Right ventricle myocardium superior (tissue), 1 donor: ENCODE measurements around the gene STMP1. TPM values are rescaled to one million over a fixed set of nuclear protein-coding genes. Genes with fewer than 3 reads are reported as not detected.

ENCODE experiments used
- ATAC-seq: fragments of 200-7000 bp; cut with Tn5 transposase; one replicate; pipeline ENCODE4 v1.9.1; 2020; ENCODE audit warnings: mild to moderate bottlenecking; ENCODE audit not compliant: poor library complexity
- DNase-seq: peaks from one replicate; pipeline ENCODE4 v3.0.0-alpha.2; 2020
- intact Hi-C: fragments of 100-400 bp; cut with DNase I; formaldehyde crosslinking; loops from one replicate; pipeline ENCODE4 v1.11.2; 2022
- total RNA-seq: library from RNA; stranded (reverse); fragmentation: NEBNext Ultra II Directional; extraction: Animal tissue kit (Norgen Biotek cat#: 25700); gene quantifications from one replicate; pipeline ENCODE4 v1.2.1, GENCODE V29; 2021
- donor health status: DM: no; HTN: yes; CAD: no; lungs with severe emphysema.

The STMP1 gene
- total RNA-seq, 1 donor from 2014 or later: 25.6 TPM

DNA sequence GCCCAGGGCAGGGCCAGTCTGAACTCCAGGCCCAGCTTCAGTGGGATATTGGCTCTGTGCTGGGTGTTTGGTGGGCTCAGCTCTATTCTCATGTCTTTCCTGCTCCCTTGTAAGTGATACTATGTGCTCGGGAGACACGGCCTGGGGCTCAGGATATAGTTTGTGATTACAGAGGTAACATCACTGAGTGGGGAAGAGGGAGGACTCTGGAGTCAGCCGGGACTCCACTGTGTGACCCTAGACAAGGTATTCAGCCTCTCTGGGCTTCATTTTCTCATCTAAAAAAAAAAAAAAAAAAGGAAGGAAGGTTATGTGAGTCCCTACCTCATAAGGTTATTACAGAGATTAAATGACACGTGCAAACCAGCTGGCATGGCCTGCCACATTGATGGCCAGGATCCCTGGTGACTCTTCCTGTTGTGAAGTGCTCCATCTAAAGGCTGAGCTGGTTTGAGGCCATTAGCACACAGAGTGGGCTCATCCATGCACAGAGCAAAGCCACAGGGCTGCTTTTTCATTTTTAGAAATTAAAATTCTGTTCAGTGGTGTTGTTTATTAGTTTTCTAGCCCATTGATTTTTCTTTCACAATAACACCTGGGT lies 50.0 kb downstream of the STMP1 start:
- intact Hi-C loops: no loop called here
- ATAC-seq (peak; percentile 36), DNase-seq (no peak)

DNA sequence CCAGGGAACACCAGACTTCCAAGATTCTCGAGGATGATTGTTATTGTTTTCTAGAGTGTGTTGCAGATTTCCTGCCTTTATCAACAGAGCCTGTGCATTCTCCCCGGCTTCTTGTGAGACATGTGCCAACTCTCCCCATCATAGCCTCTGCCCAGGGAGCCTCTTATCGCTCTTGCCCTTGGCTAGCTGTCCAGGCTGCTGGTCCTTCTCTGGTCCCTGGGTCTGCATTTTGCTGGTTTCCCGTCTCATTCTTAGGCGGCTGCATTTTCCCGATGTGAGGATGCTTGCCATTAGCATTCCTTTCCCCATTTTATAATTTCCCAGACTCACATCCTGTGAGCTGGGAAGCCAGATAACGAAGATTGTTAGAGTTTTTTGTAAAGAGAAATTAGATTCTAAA lies 50.5 kb downstream of the STMP1 start:
- no peak for ATAC-seq
- intact Hi-C loops: no loop called here
- DNase-seq: no peak

DNA sequence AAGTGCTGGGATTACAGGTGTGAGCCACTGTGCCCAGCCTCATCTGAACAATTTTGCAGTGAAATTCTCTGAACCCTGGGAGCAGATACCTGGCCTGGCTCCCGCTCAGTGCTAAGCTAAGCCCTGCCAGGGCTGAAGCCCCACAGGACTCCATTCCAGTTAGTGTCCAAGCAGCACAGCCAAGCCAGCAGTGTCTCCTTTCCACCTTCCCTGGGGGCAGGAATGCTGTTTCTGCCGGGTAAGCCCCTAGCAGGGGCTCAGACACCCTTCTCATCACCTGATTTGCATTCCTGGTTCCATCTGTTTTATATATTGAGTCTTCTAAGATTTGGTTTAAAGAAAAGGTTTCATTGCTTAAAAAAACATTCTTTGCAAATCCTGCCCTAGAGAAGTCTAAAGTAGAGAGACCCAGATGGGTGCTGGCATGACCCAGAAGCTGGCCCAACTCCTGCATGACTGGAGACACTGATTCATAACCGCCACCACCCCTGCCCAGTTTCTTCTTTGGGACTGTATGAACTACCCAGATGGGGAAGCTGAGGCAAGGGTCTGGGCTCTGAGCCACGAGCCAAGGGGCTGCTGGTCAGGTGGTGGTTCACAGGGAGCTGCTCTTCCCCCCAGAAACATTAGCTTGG lies 51.6 kb downstream of the STMP1 start:
- intact Hi-C loops: no loop called here
- DNase-seq (no peak), ATAC-seq (no peak)

DNA sequence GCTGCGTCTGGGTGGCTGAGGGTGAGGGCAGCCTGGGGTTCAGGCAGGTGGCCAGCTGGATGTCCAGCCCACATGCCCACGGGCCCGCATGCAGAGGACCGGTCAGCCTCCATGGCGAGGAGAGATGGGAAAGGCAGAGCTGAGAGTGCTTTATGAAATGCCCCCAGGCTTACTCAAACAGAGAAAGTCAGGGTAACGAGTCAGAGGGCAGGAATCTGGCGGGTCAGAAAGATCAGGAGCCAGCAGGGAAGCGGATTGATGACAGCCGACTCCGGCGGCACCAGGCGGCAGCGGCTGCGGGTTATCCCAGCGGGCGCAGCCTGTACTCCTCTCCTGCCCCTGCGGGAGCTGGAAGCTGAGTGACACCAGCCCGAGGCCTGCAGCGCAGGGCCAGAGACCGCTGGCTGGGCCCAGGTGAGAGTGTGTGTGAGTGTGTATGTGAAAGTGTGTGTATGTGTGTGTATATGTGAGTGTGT lies 52.3 kb downstream of the STMP1 start:
- ATAC-seq: peak; percentile 38
- intact Hi-C loops: no loop called here
- DNase-seq: no peak

DNA sequence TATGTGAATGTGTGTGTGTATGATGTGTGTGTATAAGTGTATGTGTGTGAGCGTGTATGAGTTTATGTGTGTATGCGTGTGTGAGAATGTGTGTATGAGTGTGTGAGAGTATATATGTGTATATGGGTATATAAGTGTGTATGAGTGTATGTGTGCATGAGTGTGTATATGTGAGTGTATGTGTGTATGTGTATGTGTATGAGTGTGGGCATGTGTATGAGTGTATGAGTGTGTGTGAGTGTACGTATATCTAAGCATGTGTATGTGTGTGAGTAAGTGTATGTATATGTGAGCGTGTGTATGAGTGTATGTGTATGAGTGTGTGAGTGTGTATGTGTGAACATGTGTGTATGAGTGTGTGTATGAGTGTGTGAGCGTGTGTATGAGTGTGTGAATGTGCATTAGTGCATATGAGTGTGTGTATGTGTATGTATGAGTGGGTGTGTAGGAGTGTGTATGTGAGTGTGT lies 52.8 kb downstream of the STMP1 start:
- DNase-seq (no peak), ATAC-seq (no peak)
- intact Hi-C loops: no loop called here

DNA sequence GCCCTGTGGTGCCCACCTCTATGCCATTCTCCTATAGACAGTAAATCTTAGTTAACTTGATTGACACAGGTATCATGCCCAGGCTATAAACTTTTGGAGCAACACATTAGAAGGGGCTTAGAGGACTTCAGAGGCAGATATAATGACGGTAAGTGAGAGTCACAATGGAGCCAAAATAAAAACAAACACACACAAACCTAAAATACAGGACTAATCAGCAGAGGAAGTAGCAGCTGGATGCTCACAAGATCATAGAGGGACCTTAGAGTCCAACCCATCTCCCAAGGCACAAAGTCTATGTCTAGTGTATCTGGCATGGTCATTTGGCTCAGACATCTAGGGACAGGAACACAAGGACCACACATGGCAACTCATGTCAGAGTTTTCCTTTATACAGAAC lies 53.4 kb downstream of the STMP1 start:
- no peak for DNase-seq
- intact Hi-C loops: no loop called here
- ATAC-seq: no peak

DNA sequence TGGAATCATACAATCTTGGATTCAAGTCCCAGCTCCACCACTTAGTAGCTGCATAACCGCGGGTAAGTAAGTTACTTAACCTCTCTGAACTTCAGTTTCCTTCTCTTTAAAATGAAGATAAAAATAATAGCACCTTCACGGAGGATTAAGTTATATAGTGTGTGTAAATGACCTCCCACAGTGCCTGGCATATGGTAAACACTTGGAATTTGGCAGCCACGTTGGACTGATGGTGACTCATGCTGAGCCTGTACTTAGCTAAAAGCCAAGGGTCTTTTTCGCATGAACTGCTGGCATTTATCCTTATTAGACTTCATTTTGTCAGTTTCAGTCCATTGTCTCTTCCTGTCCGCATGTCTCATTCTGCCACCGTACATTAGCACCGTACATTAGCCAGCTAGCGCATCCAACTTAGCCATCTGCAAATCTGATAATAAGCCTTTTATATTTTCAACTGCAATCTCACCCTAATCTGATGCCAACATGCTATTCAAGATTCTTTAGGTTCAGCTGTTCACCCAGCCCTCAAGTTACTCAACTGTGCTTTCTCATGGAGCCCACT lies 54.4 kb downstream of the STMP1 start:
- ATAC-seq: no peak
- DNase-seq: no peak
- intact Hi-C loops: no loop called here

DNA sequence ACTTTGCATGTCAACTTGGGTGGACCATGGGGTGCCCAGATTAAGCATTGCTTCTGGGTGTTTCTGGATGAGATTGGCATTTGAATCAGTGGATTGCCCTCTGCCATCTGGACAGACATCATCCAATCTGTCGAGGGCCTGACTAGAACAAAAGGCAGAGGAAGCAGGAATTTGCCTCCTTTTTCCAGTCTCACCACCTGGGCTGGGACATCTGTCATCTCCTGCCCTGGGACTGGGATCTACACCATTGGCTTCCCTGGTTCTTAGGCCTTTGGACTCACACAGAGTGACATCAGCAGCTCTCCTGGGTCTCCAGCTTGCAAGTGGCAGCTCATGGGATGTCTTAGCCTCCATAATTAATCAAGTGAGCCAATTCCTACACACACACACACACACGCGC lies 55.4 kb downstream of the STMP1 start:
- DNase-seq: no peak
- ATAC-seq: no peak
- intact Hi-C loops: no loop called here

DNA sequence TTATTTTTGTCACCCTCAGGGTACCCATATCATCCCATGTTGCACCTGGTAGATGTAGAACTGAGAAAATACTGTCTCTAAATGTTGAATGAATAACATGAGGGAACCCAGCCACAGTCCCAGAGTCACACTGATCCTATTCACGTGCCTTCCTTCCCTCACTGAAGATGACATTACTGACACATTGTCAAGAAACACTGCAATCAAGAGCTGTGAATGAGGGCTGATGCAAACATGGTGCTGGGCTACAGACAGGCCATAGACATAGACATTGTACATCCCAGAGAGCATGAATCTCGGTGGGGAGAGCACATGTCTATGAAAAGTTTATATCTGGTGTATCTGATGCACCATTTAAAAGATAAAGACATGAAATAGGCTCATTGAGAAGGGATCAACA lies 55.9 kb downstream of the STMP1 start:
- ATAC-seq (no peak), DNase-seq (no peak)
- intact Hi-C loops: no loop called here

DNA sequence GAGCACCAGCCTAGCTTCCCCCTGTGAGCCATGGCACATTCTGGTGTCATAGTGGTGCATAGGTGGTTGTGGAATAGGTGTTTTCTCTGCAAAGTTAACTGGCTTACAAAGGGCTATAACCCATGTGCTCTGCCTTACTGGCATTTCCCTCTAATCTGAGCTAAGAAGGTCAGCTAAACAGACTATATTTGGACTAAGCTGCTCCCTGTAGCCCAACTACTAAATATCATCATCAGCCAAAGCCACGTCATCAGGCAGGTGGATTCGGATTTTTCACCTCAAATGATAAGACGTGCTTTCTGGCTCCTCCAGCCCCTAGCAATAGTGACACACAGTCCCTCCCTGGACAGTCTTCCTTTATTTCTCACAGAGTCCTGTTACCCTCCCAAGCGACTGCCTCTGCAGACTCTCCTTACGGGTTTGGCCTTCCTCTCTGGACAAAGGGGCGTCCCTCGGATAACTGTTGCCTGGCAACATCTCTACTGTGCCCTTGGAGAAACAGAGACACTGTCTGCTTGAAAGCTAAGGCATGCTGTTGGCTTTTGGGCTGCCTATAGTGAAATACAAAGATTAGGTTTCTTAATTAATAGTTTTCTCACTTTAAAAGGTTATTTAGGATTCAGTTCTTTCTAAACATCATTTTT lies 56.6 kb downstream of the STMP1 start:
- no peak for ATAC-seq
- DNase-seq: no peak
- intact Hi-C loops: no loop called here

DNA sequence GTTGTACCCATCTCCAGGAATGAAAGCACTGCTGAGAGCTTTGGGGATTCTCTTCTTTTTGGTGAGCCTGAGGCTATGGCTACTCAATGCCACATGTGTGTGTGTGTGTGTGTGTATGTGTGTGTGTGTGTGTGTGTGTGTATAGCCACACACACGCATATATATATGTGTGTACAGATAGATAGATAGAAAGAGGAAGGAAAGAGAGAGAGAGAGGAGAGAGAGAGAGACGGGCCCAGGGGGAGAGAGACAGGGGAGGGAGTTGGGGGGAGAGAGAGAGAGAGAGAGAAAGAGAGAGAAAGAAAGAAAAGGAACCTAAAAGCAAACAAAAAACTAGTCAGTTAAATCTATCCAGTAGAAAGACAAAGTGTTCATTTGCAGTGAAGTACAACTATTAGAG lies 57.4 kb downstream of the STMP1 start:
- ATAC-seq: no peak
- intact Hi-C loops: no loop called here
- no peak for DNase-seq

DNA sequence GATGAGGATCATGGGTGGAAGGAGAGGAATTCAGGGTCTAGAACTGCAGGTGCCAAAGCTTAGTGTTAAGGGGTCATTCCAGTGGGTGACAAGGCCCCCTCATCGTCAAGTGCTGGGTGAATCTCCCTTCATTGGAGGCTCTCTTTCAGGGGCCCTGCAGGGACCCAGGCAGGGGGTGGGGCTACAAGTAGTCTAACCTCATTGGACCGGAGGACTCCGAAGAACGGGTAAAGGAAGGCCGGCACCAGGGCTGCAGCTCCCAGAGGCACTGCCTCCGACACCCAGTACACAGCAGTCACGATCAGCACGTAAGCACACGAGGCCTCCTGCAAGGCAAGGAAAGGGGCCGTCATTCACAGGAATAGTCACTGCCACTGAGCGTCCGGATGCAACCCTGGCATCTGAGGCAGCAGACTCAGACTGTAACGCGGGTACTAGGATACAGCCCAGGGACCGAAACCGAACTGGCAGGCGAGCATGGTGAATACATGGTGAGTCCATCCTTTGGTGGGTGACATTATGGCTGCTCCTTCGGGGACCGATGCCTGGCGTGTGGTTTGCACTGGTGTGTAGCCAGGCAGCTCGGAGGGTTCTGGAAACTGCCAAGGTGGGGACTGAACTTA lies 59.0 kb downstream of the STMP1 start:
- intact Hi-C loops: no loop called here
- no peak for DNase-seq
- no peak for ATAC-seq

DNA sequence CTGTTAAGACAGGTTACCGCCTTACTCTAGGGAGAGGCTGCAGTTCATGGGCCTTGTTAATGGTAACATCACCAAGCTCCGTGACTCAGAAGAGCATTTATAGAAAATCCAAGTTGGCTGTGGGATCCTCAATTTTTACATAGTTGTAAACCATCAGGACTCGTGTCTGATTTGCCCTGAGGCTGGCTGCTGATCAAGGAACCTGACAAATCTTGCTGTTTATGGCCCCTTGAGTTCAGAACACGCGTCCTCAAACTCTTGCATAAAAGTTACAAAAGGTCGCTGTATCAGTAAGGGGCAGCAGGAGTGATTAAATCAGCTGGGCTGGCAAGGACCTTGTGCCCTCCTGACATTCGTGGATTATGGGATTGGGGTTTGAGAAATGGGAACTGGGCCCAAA lies 61.1 kb downstream of the STMP1 start:
- intact Hi-C loops: no loop called here
- DNase-seq (no peak), ATAC-seq (no peak)

Other genes starting within 250 kb of the STMP1 start
- 26.7 TPM for gene CNOT4, start 152.4 kb upstream of the STMP1 start, total RNA-seq
- 13.0 TPM for gene NUP205, start 104.6 kb upstream of the STMP1 start, total RNA-seq
- not detected for gene SLC13A4, start 65.7 kb downstream of the STMP1 start, total RNA-seq
- 5.9 TPM for gene FAM180A, start 86.3 kb downstream of the STMP1 start, total RNA-seq